Mesendoderm (in vitro differentiated cells): ENCODE measurements around the gene TRMT44.

Experiments used
- DNase-seq: peaks from one replicate; pipeline ENCODE4 v3.0.0; 2013
- H2AK5ac ChIP-seq: 2 replicates; pipeline ENCODE4 v1.6.1; 2013; ENCODE audit warnings: low read length, inconsistent platforms
- H2BK120ac ChIP-seq: 2 replicates; pipeline ENCODE4 v1.6.1; 2013; ENCODE audit warnings: low read depth, mild to moderate bottlenecking, low read length, moderate library complexity, mixed read lengths
- H2BK15ac ChIP-seq: replicated peaks from 2 replicates; pipeline ENCODE4 v1.6.1; 2013; ENCODE audit warnings: low read depth, mild to moderate bottlenecking, moderate library complexity
- H2BK5ac ChIP-seq: 2 replicates; pipeline ENCODE4 v1.6.1; 2013; ENCODE audit warnings: low read length, inconsistent platforms
- H3K18ac ChIP-seq: 2 replicates; pipeline ENCODE4 v1.6.1; 2013; ENCODE audit warnings: mild to moderate bottlenecking, low read length, mixed read lengths
- H3K23ac ChIP-seq: one replicate; pipeline ENCODE4 v1.6.1; 2013; ENCODE audit warnings: low read length
- H3K27ac ChIP-seq: 2 replicates; pipeline ENCODE4 v1.5.1; 2013; ENCODE audit warnings: low read depth, mild to moderate bottlenecking, inconsistent platforms, low read length, moderate library complexity
- H3K27me3 ChIP-seq: 2 replicates; pipeline ENCODE4 v1.6.1; 2013; ENCODE audit warnings: low read length, control low read depth, mild to moderate bottlenecking, inconsistent platforms; ENCODE audit not compliant: insufficient read depth, poor library complexity
- H3K36me3 ChIP-seq: 2 replicates; pipeline ENCODE4 v1.6.1; 2013; ENCODE audit warnings: low read length, inconsistent platforms; ENCODE audit not compliant: control insufficient read depth, insufficient read depth
- H3K4ac ChIP-seq: one replicate; pipeline ENCODE4 v1.6.1; 2013; ENCODE audit warnings: low read depth, mild to moderate bottlenecking, low read length, moderate library complexity
- H3K4me1 ChIP-seq: 2 replicates; pipeline ENCODE4 v1.6.1; 2013; ENCODE audit warnings: low read depth, low read length, inconsistent platforms; ENCODE audit not compliant: control insufficient read depth
- H3K4me2 ChIP-seq: 2 replicates; pipeline ENCODE4 v1.6.1; 2013; ENCODE audit warnings: low read length
- H3K4me3 ChIP-seq: 2 replicates; pipeline ENCODE4 v1.5.1; 2013; ENCODE audit warnings: mild to moderate bottlenecking, low read length
- H3K56ac ChIP-seq: one replicate; pipeline ENCODE4 v1.6.1; 2013; ENCODE audit warnings: low read length
- H3K79me1 ChIP-seq: 2 replicates; pipeline ENCODE4 v1.6.1; 2013; ENCODE audit warnings: low read length, inconsistent platforms
- H3K79me2 ChIP-seq: 2 replicates; pipeline ENCODE4 v1.6.1; 2013; ENCODE audit warnings: mild to moderate bottlenecking, low read length; ENCODE audit not compliant: control insufficient read depth, insufficient read depth
- H3K9ac ChIP-seq: 2 replicates; pipeline ENCODE4 v1.6.1; 2013; ENCODE audit warnings: low read length, inconsistent platforms
- H4K5ac ChIP-seq: one replicate; pipeline ENCODE4 v1.6.1; 2013; ENCODE audit warnings: low read length
- H4K8ac ChIP-seq: one replicate; pipeline ENCODE4 v1.6.1; 2013; ENCODE audit warnings: low read depth, mild to moderate bottlenecking, control low read depth, low read length, moderate library complexity
- WGBS: extraction: QIAGEN DNeasy Blood & Tissue Kit; methylation state at CpG from one replicate; pipeline ENCODE4 v1.1.7; 2013; ENCODE audit warnings: low lambda C conversion rate, missing lambda C conversion rate; ENCODE audit not compliant: insufficient coverage; ENCODE audit errors: extremely low coverage; 5-methylcytosine and 5-hydroxymethylcytosine counted together

The TRMT44 gene

GRCh38 chr4:8472158-8472688 is 31.6 kb downstream of the TRMT44 start:
- Histone ChIP-seq H2AK5ac (no peak overlapping the region), H3K56ac (peak overlapping the region; percentile 12), H3K4me1 (no peaks in the 10 kb centered on the region), H3K79me1 (no peaks in the 10 kb centered on the region), H2BK120ac (no peak overlapping the region), H3K79me2 (no peaks in the 10 kb centered on the region), H3K4me3 (no peak overlapping the region), H3K18ac (no peak overlapping the region), H3K27ac (peak overlapping the region; percentile 19), H3K9ac (no peak overlapping the region), H3K27me3 (no peaks in the 10 kb centered on the region), H2BK15ac (no peak overlapping the region), H2BK5ac (no peak overlapping the region), H4K8ac (no peak overlapping the region), H3K4me2 (no peak overlapping the region), H4K5ac (no peak overlapping the region), H3K36me3 (no peaks in the 10 kb centered on the region), H3K23ac (no peak overlapping the region), H3K4ac (no peak overlapping the region)
- DNase-seq, result no peak
- no CpG with 5 or more reads among the region's 8 CpGs for WGBS

- no peak overlapping the region for H3K27ac ChIP-seq
Observed at GRCh38 chr4:8472689-8473197, 32.2 kb downstream of the TRMT44 start.

DNA sequence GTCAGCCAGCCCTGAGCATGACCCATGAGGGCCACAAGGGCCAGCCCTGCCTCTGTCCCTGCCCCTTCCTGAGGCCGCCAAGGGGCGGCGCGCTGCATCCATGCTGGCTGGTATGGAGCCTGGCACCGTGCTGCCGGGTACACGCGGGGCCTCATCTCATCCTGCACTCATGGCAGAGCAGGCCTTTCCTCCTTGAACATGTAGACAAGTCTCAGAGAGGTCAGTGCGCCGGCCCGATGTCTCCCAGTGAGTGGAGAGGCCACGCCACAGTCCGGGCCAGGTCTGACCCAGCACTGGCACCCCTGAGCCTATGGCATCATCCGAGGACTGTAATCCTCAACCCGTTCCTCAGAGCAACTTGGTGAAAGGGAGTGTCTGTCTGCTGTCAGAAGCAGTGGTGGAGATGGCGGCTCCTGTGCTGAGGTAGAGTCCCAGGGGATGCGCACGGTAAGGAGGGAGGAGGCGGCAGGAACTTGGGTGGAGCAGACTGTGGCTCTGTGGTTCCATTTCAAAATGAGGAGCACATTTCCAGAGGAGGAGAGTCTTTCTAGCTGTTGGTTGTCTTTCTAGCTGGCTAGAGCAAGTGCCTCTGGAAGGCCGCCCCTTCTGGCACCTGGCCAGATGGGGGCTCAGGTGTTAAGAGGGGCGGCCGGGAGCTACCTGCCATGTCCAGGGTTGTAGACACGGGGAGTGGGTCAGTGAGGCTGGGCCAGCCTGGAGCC is 32.8 kb downstream of the TRMT44 start:
- H3K23ac ChIP-seq, result no peak overlapping the region
- no CpG with 5 or more reads among the region's 23 CpGs for WGBS
- H3K4ac ChIP-seq, result no peak overlapping the region
- no peak overlapping the region for H2BK5ac ChIP-seq
- H3K9ac ChIP-seq, result no peak overlapping the region
- no peak overlapping the region for H3K4me2 ChIP-seq
- no peak overlapping the region for H4K8ac ChIP-seq
- no peak overlapping the region for H2AK5ac ChIP-seq
- H3K27ac ChIP-seq, result no peak overlapping the region
- no peaks in the 10 kb centered on the region for H3K79me1 ChIP-seq
- H2BK15ac ChIP-seq, result no peak overlapping the region
- no peak overlapping the region for H2BK120ac ChIP-seq
- no peak for DNase-seq
- H3K4me3 ChIP-seq, result no peak overlapping the region
- H3K36me3 ChIP-seq, result no peaks in the 10 kb centered on the region
- no peak overlapping the region for H3K56ac ChIP-seq
- H3K27me3 ChIP-seq, result no peaks in the 10 kb centered on the region
- no peak overlapping the region for H3K18ac ChIP-seq
- H4K5ac ChIP-seq, result no peak overlapping the region
- no peaks in the 10 kb centered on the region for H3K79me2 ChIP-seq
- H3K4me1 ChIP-seq, result no peaks in the 10 kb centered on the region

More at GRCh38 chr4:8472689-8473197, 32.2 kb downstream of the TRMT44 start:
- no peaks in the 10 kb centered on the region for H3K79me1 ChIP-seq
- no peak overlapping the region for H2AK5ac ChIP-seq
- no peaks in the 10 kb centered on the region for H3K4me1 ChIP-seq
- H3K4me3 ChIP-seq, result no peak overlapping the region
- no peak overlapping the region for H3K18ac ChIP-seq
- no peak overlapping the region for H3K9ac ChIP-seq
- no peak overlapping the region for H3K4me2 ChIP-seq
- no peak overlapping the region for H4K8ac ChIP-seq
- no peaks in the 10 kb centered on the region for H3K36me3 ChIP-seq
- no CpG with 5 or more reads among the region's 7 CpGs for WGBS
- no peak overlapping the region for H4K5ac ChIP-seq
- H2BK15ac ChIP-seq, result no peak overlapping the region
- peak; percentile 23 for DNase-seq
- no peak overlapping the region for H3K56ac ChIP-seq
- H3K27me3 ChIP-seq, result no peaks in the 10 kb centered on the region
- no peak overlapping the region for H3K23ac ChIP-seq
- no peak overlapping the region for H3K4ac ChIP-seq
- H2BK120ac ChIP-seq, result no peak overlapping the region
- H2BK5ac ChIP-seq, result no peak overlapping the region
- no peaks in the 10 kb centered on the region for H3K79me2 ChIP-seq

DNA sequence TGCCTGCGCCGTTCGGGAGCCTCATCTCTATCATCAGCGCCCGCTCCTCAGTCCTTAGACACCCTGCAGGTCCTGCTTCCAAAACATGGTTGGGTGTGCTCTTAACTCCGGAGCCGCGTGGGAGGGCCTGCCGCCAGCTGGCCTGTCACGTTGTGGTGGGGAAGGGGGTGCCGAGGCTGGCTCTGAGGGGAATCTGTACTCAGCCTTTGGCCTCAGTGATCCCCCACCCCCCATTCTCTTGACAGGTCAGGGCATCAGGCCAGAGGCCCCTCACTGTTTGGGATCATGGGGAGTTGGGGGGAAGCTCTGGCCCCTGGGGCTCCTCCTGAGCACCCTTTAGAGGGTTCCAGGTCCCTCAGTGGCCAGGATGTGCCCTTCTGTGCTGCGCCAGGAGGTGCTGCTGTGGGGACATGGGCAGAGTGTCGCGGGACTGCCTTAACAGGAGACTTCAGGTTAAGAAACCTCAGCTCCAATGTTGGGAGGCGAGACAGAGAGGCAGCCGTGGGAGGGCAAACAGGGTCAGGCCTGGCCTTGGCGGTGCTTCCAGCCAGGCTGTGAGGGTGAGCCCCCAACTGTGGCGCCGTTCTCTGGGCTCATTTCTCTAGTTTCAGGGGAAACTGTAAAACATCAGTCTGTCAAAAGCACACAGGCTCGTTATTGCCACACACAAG is 33.5 kb downstream of the TRMT44 start:
- Histone ChIP-seq H2BK120ac (no peak overlapping the region), H4K8ac (no peak overlapping the region), H3K27me3 (no peaks in the 10 kb centered on the region), H2BK15ac (no peak overlapping the region), H3K79me1 (no peaks in the 10 kb centered on the region), H3K79me2 (no peaks in the 10 kb centered on the region), H3K56ac (no peak overlapping the region), H3K4me2 (no peak overlapping the region), H2AK5ac (no peak overlapping the region), H3K36me3 (peaks cover 1% of the 10 kb centered on the region), H3K4me1 (no peaks in the 10 kb centered on the region), H3K27ac (no peak overlapping the region), H4K5ac (no peak overlapping the region), H3K4ac (no peak overlapping the region), H3K9ac (no peak overlapping the region), H3K18ac (no peak overlapping the region), H2BK5ac (no peak overlapping the region), H3K23ac (no peak overlapping the region), H3K4me3 (no peak overlapping the region)
- no peak for DNase-seq
- no CpG with 5 or more reads among the region's 20 CpGs for WGBS

DNA sequence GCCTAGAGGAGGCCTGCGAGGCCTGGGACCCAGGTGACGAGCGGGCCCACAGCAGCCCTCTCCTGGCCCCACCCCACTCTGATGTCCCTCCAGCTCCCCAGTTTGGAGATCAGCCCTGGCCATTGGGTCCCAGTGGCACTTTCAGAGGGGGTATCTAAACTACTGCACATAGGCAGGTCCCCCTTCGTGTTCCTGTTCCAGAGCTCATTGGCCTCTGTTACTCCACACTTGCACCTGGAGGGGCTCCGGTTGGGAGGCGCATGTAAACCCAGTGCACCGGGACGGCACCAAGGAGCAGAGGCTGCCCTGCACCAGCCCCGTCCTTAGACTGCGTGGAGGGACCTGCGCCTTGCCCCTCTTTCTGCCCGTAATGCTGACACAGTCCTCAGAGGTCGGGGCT is 34.3 kb downstream of the TRMT44 start:
- Histone ChIP-seq H3K27ac (no peak overlapping the region), H2BK5ac (no peak overlapping the region), H3K4ac (no peak overlapping the region), H3K18ac (no peak overlapping the region), H3K79me1 (no peaks in the 10 kb centered on the region), H4K5ac (no peak overlapping the region), H3K27me3 (no peaks in the 10 kb centered on the region), H3K4me3 (no peak overlapping the region), H3K56ac (no peak overlapping the region), H3K79me2 (no peaks in the 10 kb centered on the region), H4K8ac (no peak overlapping the region), H3K36me3 (peaks cover 1% of the 10 kb centered on the region), H3K4me1 (no peaks in the 10 kb centered on the region), H2BK120ac (no peak overlapping the region), H3K4me2 (no peak overlapping the region), H2BK15ac (no peak overlapping the region), H3K9ac (no peak overlapping the region), H3K23ac (no peak overlapping the region), H2AK5ac (no peak overlapping the region)
- WGBS, result no CpG with 5 or more reads among the region's 13 CpGs
- DNase-seq, result no peak
